Lower lobe of right lung (tissue), 2 donors: ENCODE measurements around the gene SLC27A1. TPM values are rescaled to one million over a fixed set of nuclear protein-coding genes. Genes with fewer than 3 reads are reported as not detected.
"Not testable (repeated sequence)": the region's sequence is repeated elsewhere in the genome, so short reads cannot be mapped to it uniquely, and the experiment has no call there.

Source experiments
- ATAC-seq, 2 donors: fragments of 200-7000 bp; cut with Tn5 transposase; one replicate each; pipeline ENCODE4 v1.9.1; 2020 to 2022; ENCODE audit warnings: mild to moderate bottlenecking in 2 of 2, moderate library complexity in 2 of 2
- DNase-seq: peaks from one replicate; pipeline ENCODE4 v3.0.0-alpha.2; 2020
- H3K27ac ChIP-seq: fragments of 200-600 bp; one replicate; pipeline ENCODE4 v1.8.0; 2022
- H3K27me3 ChIP-seq: fragments of 200-600 bp; one replicate; pipeline ENCODE4 v1.8.0; 2022; ENCODE audit warnings: low read depth
- H3K36me3 ChIP-seq: fragments of 200-600 bp; one replicate; pipeline ENCODE4 v1.8.0; 2022; ENCODE audit warnings: mild to moderate bottlenecking
- H3K4me1 ChIP-seq: fragments of 200-600 bp; one replicate; pipeline ENCODE4 v1.8.0; 2022
- H3K4me3 ChIP-seq: fragments of 200-600 bp; one replicate; pipeline ENCODE4 v1.8.0; 2022; ENCODE audit warnings: mild to moderate bottlenecking
- H3K9me3 ChIP-seq: fragments of 200-600 bp; one replicate; pipeline ENCODE4 v1.8.0; 2022
- intact Hi-C: fragments of 100-400 bp; cut with DNase I; formaldehyde crosslinking; loops from one replicate; pipeline ENCODE4 v1.11.0; 2022
- total RNA-seq: library from RNA; stranded (reverse); fragmentation: NEBNext Ultra II Directional; extraction: Animal tissue kit (Norgen Biotek cat#: 25700); gene quantifications from one replicate; pipeline ENCODE4 v1.2.1, GENCODE V29; 2021
- TF ChIP-seq, protein P1 (sequence below): fragments of 200-600 bp; IDR thresholded peaks from one replicate; pipeline ENCODE4 v1.8.0; 2022; ENCODE audit warnings: antibody characterized with exemption, mild to moderate bottlenecking
- donor health status: DM: no; HTN: yes; CAD: no; lungs with severe emphysema.

Gene SLC27A1
- total RNA-seq, 1 donor from 2014 or later, result 27.0 TPM

GRCh38 chr19:17515408-17516149, 45.3 kb downstream of the SLC27A1 start:
- H3K36me3 ChIP-seq, result peaks cover 27% of the 10 kb centered on the region
- ATAC-seq (no peak), DNase-seq (no peak)
- H3K9me3 ChIP-seq, result peaks cover 12% of the 10 kb centered on the region
- no peaks in the 10 kb centered on the region for H3K27me3 ChIP-seq
- peaks cover 17% of the 10 kb centered on the region for H3K4me1 ChIP-seq
- intact Hi-C loops, result no loop called here
- TF ChIP-seq, protein P1, sequence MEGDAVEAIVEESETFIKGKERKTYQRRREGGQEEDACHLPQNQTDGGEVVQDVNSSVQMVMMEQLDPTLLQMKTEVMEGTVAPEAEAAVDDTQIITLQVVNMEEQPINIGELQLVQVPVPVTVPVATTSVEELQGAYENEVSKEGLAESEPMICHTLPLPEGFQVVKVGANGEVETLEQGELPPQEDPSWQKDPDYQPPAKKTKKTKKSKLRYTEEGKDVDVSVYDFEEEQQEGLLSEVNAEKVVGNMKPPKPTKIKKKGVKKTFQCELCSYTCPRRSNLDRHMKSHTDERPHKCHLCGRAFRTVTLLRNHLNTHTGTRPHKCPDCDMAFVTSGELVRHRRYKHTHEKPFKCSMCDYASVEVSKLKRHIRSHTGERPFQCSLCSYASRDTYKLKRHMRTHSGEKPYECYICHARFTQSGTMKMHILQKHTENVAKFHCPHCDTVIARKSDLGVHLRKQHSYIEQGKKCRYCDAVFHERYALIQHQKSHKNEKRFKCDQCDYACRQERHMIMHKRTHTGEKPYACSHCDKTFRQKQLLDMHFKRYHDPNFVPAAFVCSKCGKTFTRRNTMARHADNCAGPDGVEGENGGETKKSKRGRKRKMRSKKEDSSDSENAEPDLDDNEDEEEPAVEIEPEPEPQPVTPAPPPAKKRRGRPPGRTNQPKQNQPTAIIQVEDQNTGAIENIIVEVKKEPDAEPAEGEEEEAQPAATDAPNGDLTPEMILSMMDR, result no peak
- H3K4me3 ChIP-seq, result no peak overlapping the region
- H3K27ac ChIP-seq, result no peak overlapping the region

DNA sequence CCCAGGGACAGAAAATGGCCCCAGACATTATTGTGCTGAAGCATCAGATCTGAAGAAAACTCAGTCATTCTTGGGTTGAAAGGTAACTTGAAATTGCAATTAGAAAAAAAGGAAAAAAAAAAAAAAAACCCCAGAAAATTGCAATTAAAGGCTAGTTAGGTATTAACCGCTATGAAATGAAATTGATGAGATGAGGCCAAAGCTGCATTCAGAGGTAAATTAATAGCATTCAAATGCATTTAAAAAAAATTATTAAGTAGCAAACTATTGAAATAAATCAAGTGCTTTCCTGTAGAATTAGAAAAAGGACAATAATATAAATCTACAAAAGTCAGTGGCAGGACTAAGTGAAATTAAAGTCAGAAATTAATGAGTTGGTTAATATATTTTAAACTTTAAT, 47.6 kb downstream of the SLC27A1 start:
- Histone ChIP-seq H3K27me3 (no peaks in the 10 kb centered on the region), H3K27ac (no peak overlapping the region), H3K4me3 (no peak overlapping the region), H3K36me3 (peaks cover 34% of the 10 kb centered on the region), H3K9me3 (peaks cover 12% of the 10 kb centered on the region), H3K4me1 (peaks cover 15% of the 10 kb centered on the region)
- no peak for DNase-seq
- intact Hi-C loops, result no loop called here
- no peak for ATAC-seq
- TF ChIP-seq, protein P1, result no peak

- ATAC-seq, H3K27ac ChIP-seq, H3K4me3 ChIP-seq, H3K27me3 ChIP-seq, intact Hi-C loops, DNase-seq: not testable (repeated sequence)
- H3K36me3 ChIP-seq, result peaks cover 34% of the 10 kb centered on the region
- peaks cover 15% of the 10 kb centered on the region for H3K4me1 ChIP-seq
- H3K9me3 ChIP-seq, result peaks cover 12% of the 10 kb centered on the region
These were observed 48.3 kb downstream of the SLC27A1 start for GRCh38 chr19:17518654-17519053.

GRCh38 chr19:17519967-17520366, 49.6 kb downstream of the SLC27A1 start:
- Histone ChIP-seq H3K27me3 (no peaks in the 10 kb centered on the region), H3K36me3 (peaks cover 34% of the 10 kb centered on the region), H3K4me1 (peaks cover 22% of the 10 kb centered on the region), H3K27ac (no peak overlapping the region), H3K9me3 (peaks cover 12% of the 10 kb centered on the region), H3K4me3 (no peak overlapping the region)
- intact Hi-C loops, result no loop called here
- DNase-seq, result no peak
- no peak for ATAC-seq
- TF ChIP-seq, protein P1, result no peak

GRCh38 chr19:17520865-17521264, 50.5 kb downstream of the SLC27A1 start:
- ATAC-seq, result no peak
- H3K27ac ChIP-seq, result no peak overlapping the region
- H3K9me3 ChIP-seq, result peaks cover 12% of the 10 kb centered on the region
- DNase-seq, result no peak
- peaks cover 22% of the 10 kb centered on the region for H3K4me1 ChIP-seq
- no peak overlapping the region for H3K4me3 ChIP-seq
- no peaks in the 10 kb centered on the region for H3K27me3 ChIP-seq
- H3K36me3 ChIP-seq, result peaks cover 34% of the 10 kb centered on the region
- intact Hi-C loops, result no loop called here
- TF ChIP-seq, protein P1, result no peak
